Mesenchymal stem cell (in vitro differentiated cells and primary cell): ENCODE measurements around the gene SSC5D.

Experiments used
- DNase-seq: peaks from one replicate; pipeline ENCODE4 v3.0.0-alpha.2; 2013
- H2AFZ ChIP-seq: one replicate; pipeline ENCODE4 v1.6.1; 2013; ENCODE audit warnings: low read depth, mild to moderate bottlenecking, control low read depth, inconsistent platforms, low read length, moderate library complexity
- H2AK5ac ChIP-seq: 2 replicates; pipeline ENCODE4 v1.6.1; 2013; ENCODE audit warnings: low read length, moderate library complexity, mild to moderate bottlenecking, inconsistent platforms; ENCODE audit not compliant: severe bottlenecking
- H2BK120ac ChIP-seq: one replicate; pipeline ENCODE4 v1.6.1; 2013; ENCODE audit warnings: low read depth, mild to moderate bottlenecking, inconsistent platforms, low read length, moderate library complexity
- H2BK12ac ChIP-seq, 2 experiments: one replicate each; pipeline ENCODE4 v1.6.1; 2013; ENCODE audit warnings: inconsistent platforms in 2 of 2, low read length in 2 of 2, mild to moderate bottlenecking in 2 of 2, moderate library complexity in 2 of 2, control low read depth in 1 of 2
- H2BK15ac ChIP-seq: one replicate; pipeline ENCODE4 v1.6.1; 2013; ENCODE audit warnings: mild to moderate bottlenecking, low read depth, inconsistent platforms; ENCODE audit not compliant: poor library complexity, severe bottlenecking
- H2BK5ac ChIP-seq: 2 replicates; pipeline ENCODE4 v1.6.1; 2013; ENCODE audit warnings: low read depth, mild to moderate bottlenecking, low read length, control low read depth, inconsistent platforms; ENCODE audit not compliant: poor library complexity, severe bottlenecking
- H3K14ac ChIP-seq, 2 experiments: one replicate each; pipeline ENCODE4 v1.6.1; 2013; ENCODE audit warnings: inconsistent platforms in 2 of 2, low read length in 2 of 2, control low read depth in 1 of 2, mild to moderate bottlenecking in 1 of 2, moderate library complexity in 1 of 2
- H3K18ac ChIP-seq, 2 experiments: one replicate each; pipeline ENCODE4 v1.6.1; 2013; ENCODE audit warnings: inconsistent platforms in 2 of 2, low read length in 2 of 2, control low read depth in 1 of 2, low read depth in 1 of 2, mild to moderate bottlenecking in 1 of 2
- H3K23ac ChIP-seq, 2 experiments: one replicate each; pipeline ENCODE4 v1.6.1; 2013; ENCODE audit warnings: inconsistent platforms in 2 of 2, low read length in 2 of 2, mild to moderate bottlenecking in 2 of 2, moderate library complexity in 2 of 2, control low read depth in 1 of 2
- H3K27ac ChIP-seq: 2 replicates; pipeline ENCODE4 v1.5.1; 2013; ENCODE audit warnings: mild to moderate bottlenecking, moderate library complexity, low read length, control low read depth, inconsistent platforms; ENCODE audit not compliant: poor library complexity, severe bottlenecking
- H3K27me3 ChIP-seq, 2 experiments: 2 replicates each; pipeline versions ENCODE4 v1.6.1 to v1.7.0; 2013; ENCODE audit warnings: low read length in 2 of 2, mild to moderate bottlenecking in 2 of 2, moderate library complexity in 2 of 2, control low read depth in 1 of 2, inconsistent platforms in 1 of 2; ENCODE audit not compliant: control insufficient read depth in 1 of 2, insufficient read depth in 1 of 2
- H3K36me3 ChIP-seq, 2 experiments: 2 replicates each; pipeline versions ENCODE4 v1.6.1 to v1.7.0; 2013; ENCODE audit warnings: low read length in 2 of 2, control low read depth in 1 of 2, inconsistent platforms in 1 of 2, low read depth in 1 of 2, mild to moderate bottlenecking in 1 of 2; ENCODE audit not compliant: insufficient read depth in 2 of 2, control insufficient read depth in 1 of 2
- H3K4ac ChIP-seq, 2 experiments: one replicate each; pipeline ENCODE4 v1.6.1; 2013; ENCODE audit warnings: inconsistent platforms in 2 of 2, low read length in 2 of 2, mild to moderate bottlenecking in 2 of 2, moderate library complexity in 2 of 2, control low read depth in 1 of 2, low read depth in 1 of 2
- H3K4me1 ChIP-seq: 2 replicates; pipeline ENCODE4 v1.6.1; 2013; ENCODE audit warnings: low read depth, low read length, control low read depth; ENCODE audit not compliant: control insufficient read depth, insufficient read depth
- H3K4me2 ChIP-seq: 2 replicates; pipeline ENCODE4 v1.6.1; 2013; ENCODE audit warnings: low read length, mild to moderate bottlenecking, inconsistent platforms; ENCODE audit not compliant: poor library complexity, severe bottlenecking
- H3K4me3 ChIP-seq, 2 experiments: 2 replicates each; pipeline versions ENCODE4 v1.5.1 to v1.7.0; 2013; ENCODE audit warnings: low read length in 2 of 2, mild to moderate bottlenecking in 2 of 2, control low read depth in 1 of 2, low read depth in 1 of 2; ENCODE audit not compliant: insufficient read depth in 1 of 2
- H3K79me1 ChIP-seq: replicated peaks from 2 replicates; pipeline ENCODE4 v1.6.1; 2013; ENCODE audit warnings: mild to moderate bottlenecking, control low read depth, low read length, inconsistent platforms; ENCODE audit not compliant: poor library complexity, severe bottlenecking
- H3K9ac ChIP-seq: 2 replicates; pipeline ENCODE4 v1.7.0; 2013; ENCODE audit warnings: mild to moderate bottlenecking, low read length, moderate library complexity
- H3K9me3 ChIP-seq: 2 replicates; pipeline ENCODE4 v1.7.0; 2013; ENCODE audit warnings: mild to moderate bottlenecking, low read length; ENCODE audit not compliant: control insufficient read depth
- H4K8ac ChIP-seq: one replicate; pipeline ENCODE4 v1.6.1; 2013; ENCODE audit warnings: inconsistent platforms, mild to moderate bottlenecking, low read length, moderate library complexity
- H4K91ac ChIP-seq: one replicate; pipeline ENCODE4 v1.6.1; 2013; ENCODE audit warnings: mild to moderate bottlenecking, low read length, inconsistent platforms
- WGBS: methylation state at CpG from one replicate; pipeline ENCODE4 v1.1.7; 2013; ENCODE audit warnings: mixed read lengths; 5-methylcytosine and 5-hydroxymethylcytosine counted together

SSC5D gene

DNA sequence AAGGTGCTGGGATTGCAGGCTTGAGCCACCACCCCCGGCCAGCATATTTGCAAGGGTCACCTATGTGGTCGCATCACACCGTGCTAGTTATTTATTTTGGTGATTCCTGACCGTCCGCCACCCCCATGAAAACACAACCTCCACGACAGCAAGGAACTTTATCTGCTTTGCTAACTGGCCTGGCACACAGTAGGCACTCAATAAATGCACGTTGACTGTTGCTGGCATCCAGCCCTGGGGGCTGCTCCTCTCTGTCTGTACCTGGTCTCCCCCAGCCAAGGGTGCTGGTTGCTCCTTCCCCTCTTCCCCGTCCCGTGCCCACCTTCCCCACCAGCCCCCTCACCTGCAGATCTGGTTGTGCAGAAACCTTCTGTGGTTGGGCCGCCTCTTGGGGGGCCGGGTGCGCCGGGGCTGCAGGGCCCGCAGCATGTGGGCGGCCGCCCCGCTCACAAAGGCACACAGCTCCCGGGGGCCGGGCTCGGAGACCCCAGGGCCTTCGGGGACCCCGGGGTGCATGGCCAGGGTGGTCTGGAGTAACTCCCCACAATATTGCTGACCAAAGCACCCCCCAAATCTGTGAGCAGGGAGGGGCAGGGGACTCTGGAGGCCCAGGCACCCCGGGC lies 24.1 kb upstream of the SSC5D start:
- Histone ChIP-seq H3K9me3 (no peaks in the 10 kb centered on the region), H3K23ac (no peak overlapping the region), H3K36me3 (no peaks in the 10 kb centered on the region), H3K4me1 (peaks cover 22% of the 10 kb centered on the region), H2AK5ac (no peak overlapping the region), H3K4me2 (no peak overlapping the region), H2BK5ac (no peak overlapping the region), H3K27me3 (no peaks in the 10 kb centered on the region), H3K79me1 (peaks cover 7% of the 10 kb centered on the region), H3K14ac (no peak overlapping the region), H2AFZ (no peak overlapping the region), H2BK15ac (no peak overlapping the region), H4K8ac (no peak overlapping the region), H3K4ac (no peak overlapping the region), H3K9ac (no peak overlapping the region), H3K27ac (no peak overlapping the region), H2BK120ac (no peak overlapping the region), H2BK12ac (no peak overlapping the region), H4K91ac (no peak overlapping the region), H3K4me3 (no peak overlapping the region), H3K18ac (no peak overlapping the region)
- WGBS = 51% methylated on average over 17 of the region's 23 CpGs
- DNase-seq = no peak

DNA sequence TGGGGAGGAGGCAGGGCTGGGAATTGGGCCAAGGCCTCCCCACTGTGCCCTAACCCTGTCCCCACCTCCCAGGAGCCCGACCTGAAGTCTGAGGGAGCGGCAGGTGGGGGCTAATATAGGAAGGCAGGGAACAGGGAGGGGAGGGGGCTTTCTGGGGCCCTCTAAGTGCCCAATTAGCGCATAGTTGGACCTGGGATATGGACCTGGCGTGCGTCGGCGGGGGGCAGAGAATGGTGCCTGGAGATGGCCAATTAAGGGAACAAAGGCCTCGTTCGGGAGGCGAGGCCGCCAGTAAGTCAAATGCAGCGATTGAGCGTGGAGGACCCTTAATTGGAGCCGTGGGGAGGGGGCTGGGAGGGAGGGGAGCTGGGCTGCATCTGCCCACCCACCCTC lies 23.6 kb upstream of the SSC5D start, which contains the start of gene C19orf85:
TSS of gene C19orf85 (minus strand) at position 90 of the 393 bp plus-strand sequence. CDS start 197 bp downstream, outside the sequence.
- no peak within 1 kb of the TSS for H3K9ac ChIP-seq
- peaks cover 20% of the 10 kb centered on the region for H3K4me1 ChIP-seq
- WGBS = 46% methylated on average over 11 of the region's 14 CpGs
- no peak within 1 kb of the TSS for H3K4me2 ChIP-seq
- peaks cover 7% of the 10 kb centered on the region for H3K79me1 ChIP-seq
- H2BK15ac ChIP-seq = peak within 1 kb of the TSS; percentile 90
- no peak within 1 kb of the TSS for H3K4me3 ChIP-seq
- H3K27ac ChIP-seq = no peak within 1 kb of the TSS
- H2BK5ac ChIP-seq = no peak within 1 kb of the TSS
- no peaks in the 10 kb centered on the region for H3K9me3 ChIP-seq
- H2AFZ ChIP-seq = no peak within 1 kb of the TSS
- H3K23ac ChIP-seq = no peak within 1 kb of the TSS
- H3K14ac ChIP-seq = no peak within 1 kb of the TSS
- H2BK120ac ChIP-seq = no peak within 1 kb of the TSS
- peak within 1 kb of the TSS; percentile 8 for H4K91ac ChIP-seq
- H3K27me3 ChIP-seq = no peaks in the 10 kb centered on the region
- H4K8ac ChIP-seq = no peak within 1 kb of the TSS
- H2AK5ac ChIP-seq = no peak within 1 kb of the TSS
- no peak within 1 kb of the TSS for H3K4ac ChIP-seq
- no peak for DNase-seq
- H2BK12ac ChIP-seq = no peak within 1 kb of the TSS
- H3K36me3 ChIP-seq = no peaks in the 10 kb centered on the region
- H3K18ac ChIP-seq = peak within 1 kb of the TSS in 1 of 2 experiments; percentile 13

DNA sequence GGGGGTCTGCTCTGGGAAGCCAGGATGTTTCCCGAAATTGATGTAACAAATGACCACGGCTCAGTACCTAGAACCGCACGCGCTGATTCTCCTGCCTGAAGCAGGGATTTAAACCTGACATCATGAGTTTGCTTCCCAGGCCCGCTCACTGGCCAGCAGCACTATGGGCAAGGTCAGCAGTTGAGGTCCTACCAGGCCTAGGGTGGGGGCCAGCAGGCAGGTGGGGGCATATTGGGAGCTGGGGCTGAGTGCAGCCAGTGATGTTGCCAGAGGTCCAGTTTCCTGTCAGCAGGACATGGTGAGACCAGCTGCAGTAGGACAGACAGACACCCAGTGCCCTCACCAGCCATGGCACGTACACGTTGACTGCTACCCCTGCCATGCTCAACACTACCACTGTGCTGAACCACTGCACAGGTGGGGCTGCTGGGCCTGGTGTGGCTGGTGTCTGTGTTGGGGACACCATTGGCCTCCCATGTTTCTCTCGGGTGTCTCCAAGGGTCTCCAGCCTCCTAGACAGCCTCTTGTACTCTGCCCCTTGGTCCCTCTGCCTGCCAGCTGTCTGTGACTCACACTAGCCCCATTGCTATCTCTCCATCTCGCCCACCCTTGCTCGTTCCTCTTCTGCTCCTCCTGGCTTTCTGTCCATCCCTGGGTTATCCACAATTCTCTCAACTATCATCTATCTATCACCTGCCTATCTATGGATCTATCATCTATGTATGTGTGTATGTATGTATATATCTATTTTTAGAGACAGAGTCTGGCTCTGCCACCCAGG lies 22.6 kb upstream of the SSC5D start:
- no peak overlapping the region for H2BK120ac ChIP-seq
- 91% methylated on average over 9 of the region's 11 CpGs for WGBS

DNA sequence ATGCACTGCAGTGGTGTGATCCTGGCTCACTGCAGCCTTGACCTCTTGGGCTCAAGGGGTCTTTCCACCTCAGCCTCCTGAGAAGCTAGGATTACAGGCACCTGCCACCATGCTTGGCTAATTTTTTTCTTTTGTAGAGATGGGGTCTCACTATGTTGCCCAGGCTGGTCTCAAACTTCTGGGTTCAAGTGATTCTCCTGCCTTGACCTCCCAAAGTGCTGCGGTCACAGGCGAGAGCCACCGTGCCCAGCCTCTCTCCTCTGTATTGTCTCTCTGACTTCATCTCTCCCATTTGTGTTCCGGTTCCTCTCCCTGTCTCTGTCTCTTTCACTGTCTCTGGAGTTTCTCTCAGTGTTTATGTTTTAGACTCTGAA lies 22.0 kb upstream of the SSC5D start:
- H3K4me3 ChIP-seq = no peak overlapping the region
- no peak overlapping the region for H4K8ac ChIP-seq
- no peaks in the 10 kb centered on the region for H3K9me3 ChIP-seq
- H3K4me1 ChIP-seq = peaks cover 15% of the 10 kb centered on the region
- no peak overlapping the region for H2BK15ac ChIP-seq
- no peaks in the 10 kb centered on the region for H3K27me3 ChIP-seq
- no peak overlapping the region for H2AK5ac ChIP-seq
- H3K18ac ChIP-seq = no peak overlapping the region
- H3K23ac ChIP-seq = no peak overlapping the region
- H3K4ac ChIP-seq = no peak overlapping the region
- WGBS = 85% methylated on average over 3 of the region's 4 CpGs
- H2BK5ac ChIP-seq = no peak overlapping the region
- no peak for DNase-seq
- H3K14ac ChIP-seq = no peak overlapping the region
- H2BK120ac ChIP-seq = no peak overlapping the region
- no peak overlapping the region for H2BK12ac ChIP-seq
- no peak overlapping the region for H3K4me2 ChIP-seq
- H3K36me3 ChIP-seq = no peaks in the 10 kb centered on the region
- H3K79me1 ChIP-seq = peaks cover 5% of the 10 kb centered on the region
- no peak overlapping the region for H4K91ac ChIP-seq
- no peak overlapping the region for H2AFZ ChIP-seq
- no peak overlapping the region for H3K9ac ChIP-seq
- H3K27ac ChIP-seq = no peak overlapping the region

More for the DNA sequence above, 22.6 kb upstream of the SSC5D start:
- peaks cover 7% of the 10 kb centered on the region for H3K79me1 ChIP-seq
- no peaks in the 10 kb centered on the region for H3K9me3 ChIP-seq
- H2BK15ac ChIP-seq = no peak overlapping the region
- H3K9ac ChIP-seq = no peak overlapping the region
- no peaks in the 10 kb centered on the region for H3K27me3 ChIP-seq
- no peak overlapping the region for H2BK5ac ChIP-seq
- no peak overlapping the region for H3K27ac ChIP-seq
- H3K4ac ChIP-seq = no peak overlapping the region
- no peak overlapping the region for H3K14ac ChIP-seq
- H2AFZ ChIP-seq = no peak overlapping the region
- H4K8ac ChIP-seq = no peak overlapping the region
- no peak overlapping the region for H3K4me2 ChIP-seq
- peaks cover 16% of the 10 kb centered on the region for H3K4me1 ChIP-seq
- H3K23ac ChIP-seq = no peak overlapping the region
- no peaks in the 10 kb centered on the region for H3K36me3 ChIP-seq
- H2AK5ac ChIP-seq = peak overlapping the region; percentile 10
- peak overlapping the region in 1 of 2 experiments; percentile 21 for H2BK12ac ChIP-seq
- H4K91ac ChIP-seq = peak overlapping the region; percentile 8
- no peak overlapping the region for H3K4me3 ChIP-seq
- no peak for DNase-seq
- peak overlapping the region in 1 of 2 experiments; percentile 13 for H3K18ac ChIP-seq
